Retinal pigment epithelial cell (primary cell): ENCODE measurements around the gene STK31.
"Not testable (repeated sequence)": the region's sequence is repeated elsewhere in the genome, so short reads cannot be mapped to it uniquely, and the experiment has no call there.

Experiments
- DNase-seq: peaks from one replicate; pipeline ENCODE4 v3.0.0-alpha.2; 2010; ENCODE audit warnings: low read depth
- H3K4me3 ChIP-seq: 2 replicates; pipeline ENCODE4 v1.5.1; 2011; ENCODE audit warnings: mild to moderate bottlenecking, low read length, control low read depth, moderate library complexity
- CTCF ChIP-seq: conservative IDR thresholded peaks from 2 replicates; pipeline ENCODE4 v1.5.1; 2011; ENCODE audit warnings: low read depth, low read length, control low read depth, inconsistent platforms

The STK31 gene

DNA sequence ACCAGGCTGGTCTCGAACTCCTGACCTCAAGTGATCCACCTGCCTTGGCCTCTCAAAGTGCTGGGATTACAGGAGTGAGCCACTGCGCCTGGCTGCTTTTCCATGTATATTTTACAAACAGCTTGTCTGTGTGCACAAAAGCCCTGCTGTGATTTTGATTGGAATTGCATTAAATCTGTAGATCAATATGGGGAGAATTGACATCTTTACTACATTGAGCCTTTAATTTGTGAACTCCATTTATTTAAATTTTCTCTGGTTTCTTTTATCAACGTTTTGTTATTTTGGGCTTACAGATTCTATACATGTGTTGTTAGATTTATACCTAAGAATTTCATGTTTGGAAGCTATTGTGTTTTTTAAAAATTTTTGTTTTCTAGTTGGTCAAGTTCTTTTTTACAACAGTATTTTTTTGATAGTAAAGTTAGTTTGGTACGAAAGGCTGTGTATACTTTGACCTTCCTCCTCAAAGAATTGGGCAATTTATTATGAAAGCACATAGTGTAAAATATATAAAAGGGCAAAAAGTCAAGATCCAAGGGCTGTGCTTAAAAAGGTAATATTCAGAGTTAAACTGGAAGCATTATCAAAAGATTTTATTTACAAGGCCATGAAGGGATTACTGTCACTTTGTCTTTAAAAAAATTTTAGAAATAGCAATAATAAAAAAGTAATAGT, 92.8 kb downstream of the STK31 start:
- TF ChIP-seq CTCF = no peak
- DNase-seq = no peak
- no peak overlapping the region for H3K4me3 ChIP-seq

DNA sequence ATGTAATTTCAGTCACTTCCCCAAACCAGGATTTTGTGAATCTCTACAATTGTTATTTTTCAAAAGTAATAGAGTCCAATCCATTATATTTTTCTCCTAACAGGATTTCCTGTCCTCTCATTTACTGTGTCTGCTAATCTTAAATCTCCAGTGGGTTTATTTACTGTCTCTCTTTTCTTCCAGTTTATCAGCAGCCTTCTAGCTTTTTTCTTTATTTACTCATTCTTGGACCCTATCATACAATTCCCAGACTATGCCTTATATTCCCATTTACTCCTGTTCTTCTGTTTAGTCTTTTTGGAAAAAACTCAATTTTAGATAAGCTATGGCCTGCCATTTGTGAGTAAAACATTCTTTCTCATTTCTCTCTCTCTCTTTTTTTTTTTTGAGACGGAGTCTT, 94.7 kb downstream of the STK31 start:
- H3K4me3 ChIP-seq = no peak overlapping the region
- no peak for TF ChIP-seq CTCF
- no peak for DNase-seq

DNA sequence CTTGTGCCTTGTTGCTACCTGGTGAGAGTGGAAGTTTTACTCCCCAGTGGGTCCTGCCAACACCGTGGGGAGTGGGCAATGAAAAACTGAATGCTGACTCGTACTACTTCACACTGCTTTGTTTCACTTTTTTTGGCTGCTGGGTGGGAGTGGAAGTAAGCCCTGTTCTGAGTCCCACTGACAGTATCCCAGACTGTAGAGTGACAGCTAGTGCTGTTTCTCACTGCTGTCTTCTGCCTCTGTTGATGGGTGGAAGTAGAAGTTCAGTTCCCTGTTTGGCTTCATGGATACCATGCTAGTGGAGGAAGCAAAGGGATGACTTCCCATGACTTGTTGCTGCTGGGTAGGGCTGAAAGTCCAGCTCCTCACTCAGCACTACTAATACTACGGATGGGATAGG, 98.4 kb downstream of the STK31 start:
- no peak for DNase-seq
- TF ChIP-seq CTCF = no peak
- no peak overlapping the region for H3K4me3 ChIP-seq

GRCh38 chr7:23810099-23810498, 100.1 kb downstream of the STK31 start:
- no peak for TF ChIP-seq CTCF

DNA sequence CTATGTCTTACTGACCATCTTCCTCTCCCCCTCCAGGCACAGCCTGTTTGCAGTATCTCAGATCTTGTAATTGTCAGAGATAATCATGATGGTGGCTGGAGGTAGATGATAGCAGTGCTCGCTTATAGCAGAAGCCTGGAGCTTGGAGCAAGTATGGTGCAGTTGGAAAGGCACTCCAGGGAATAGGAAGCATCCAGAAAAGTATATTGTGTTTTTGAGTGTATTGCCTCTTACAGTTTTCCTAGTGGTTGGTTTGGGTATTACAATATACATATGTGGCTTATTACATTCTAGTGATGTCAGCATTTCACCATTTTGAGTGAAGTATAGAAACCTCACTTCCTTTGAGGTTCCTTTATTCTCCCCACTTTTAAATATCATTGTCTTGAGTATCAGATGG, 101.5 kb downstream of the STK31 start:
- H3K4me3 ChIP-seq = no peak overlapping the region
- TF ChIP-seq CTCF = peak; percentile 39
- DNase-seq = no peak

More at GRCh38 chr7:23810099-23810498, 100.1 kb downstream of the STK31 start:
- no peak overlapping the region for H3K4me3 ChIP-seq
- DNase-seq = no peak

GRCh38 chr7:23828125-23828524, 118.1 kb downstream of the STK31 start:
- not testable (repeated sequence) for H3K4me3 ChIP-seq, DNase-seq

- not testable (repeated sequence) for H3K4me3 ChIP-seq, DNase-seq
These were observed 122.7 kb downstream of the STK31 start for GRCh38 chr7:23832733-23833132.

DNA sequence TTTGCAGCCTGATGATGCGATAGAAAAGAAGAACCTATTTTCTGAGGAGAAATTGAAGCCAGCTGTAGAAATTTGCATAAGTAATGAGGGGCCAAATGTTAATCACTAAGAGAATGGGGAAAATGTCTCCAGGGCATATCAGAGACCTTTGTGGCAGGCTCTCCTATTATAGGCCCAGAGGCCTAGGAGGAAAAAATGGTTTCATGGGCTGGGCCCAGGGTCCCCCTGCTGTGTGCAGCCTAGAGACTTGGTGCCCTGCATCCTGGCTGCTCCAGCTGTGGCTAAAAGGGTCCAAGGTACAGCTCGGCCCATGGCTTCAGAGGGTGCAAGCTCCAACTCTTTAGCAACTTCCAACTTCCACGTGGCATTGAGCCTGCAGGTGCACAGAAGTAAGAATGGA, 123.4 kb downstream of the STK31 start:
- H3K4me3 ChIP-seq = no peak overlapping the region
- no peak for TF ChIP-seq CTCF

GRCh38 chr7:23844837-23845236, 134.8 kb downstream of the STK31 start:
- not testable (repeated sequence) for H3K4me3 ChIP-seq

More for the DNA sequence above, 123.4 kb downstream of the STK31 start:
- DNase-seq = no peak

More at GRCh38 chr7:23844837-23845236, 134.8 kb downstream of the STK31 start:
- DNase-seq = not testable (repeated sequence)
